G401 (cell line): Measurements from ENCODE around the gene DRC3. TPM values are rescaled to one million over a fixed set of nuclear protein-coding genes. Genes with fewer than 3 reads are reported as not detected.

Source experiments
- DNase-seq: peaks from one replicate; pipeline ENCODE4 v3.0.0-alpha.2; 2015; ENCODE audit warnings: low spot score
- in situ Hi-C: cut with HindIII; loops from 2 replicates; pipeline ENCODE4 v1.10.0; 2016; ENCODE audit warnings: low sequenced_read_pairs, mixed read lengths
- total RNA-seq: library from RNA; depleted of rRNA; stranded (reverse); fragments of >200 nt; shearing (Covaris generic); gene quantifications from 2 replicates; pipeline ENCODE4 v1.2.3, GENCODE V29; 2014

The DRC3 gene
- total RNA-seq, 1 experiment from 2014 or later = 0.31 TPM

- DNase-seq = peak; percentile 91
Measured at GRCh38 chr17:18033442-18034099, 60.9 kb downstream of the DRC3 start.

GRCh38 chr17:18035704-18036103 lies 63.0 kb downstream of the DRC3 start:
- in situ Hi-C loops = loop anchor here (25.0 kb wide), 1 partner anchor 148 kb away; no protein-coding TSS in a partner anchor

More at GRCh38 chr17:18033442-18034099, 60.9 kb downstream of the DRC3 start:
- in situ Hi-C loops = loop anchor here (5.0 to 25.0 kb wide), 2 partner anchors 36 to 146 kb away; no protein-coding TSS in a partner anchor

GRCh38 chr17:18037486-18037885 lies 64.8 kb downstream of the DRC3 start:
- no peak for DNase-seq
- in situ Hi-C loops = loop anchor here (25.0 kb wide), 1 partner anchor 150 kb away; no protein-coding TSS in a partner anchor

More at GRCh38 chr17:18035704-18036103, 63.0 kb downstream of the DRC3 start:
- no peak for DNase-seq

- peak; percentile 24 for DNase-seq
- in situ Hi-C loops = loop anchor here (25.0 kb wide), 1 partner anchor 151 kb away; no protein-coding TSS in a partner anchor
Measured at GRCh38 chr17:18038149-18038850, 65.6 kb downstream of the DRC3 start.

- in situ Hi-C loops = loop anchor here (25.0 kb wide), 1 partner anchor 152 kb away; no protein-coding TSS in a partner anchor
- DNase-seq = peak; percentile 99
Measured at GRCh38 chr17:18038861-18039534, 66.3 kb downstream of the DRC3 start, which contains the start of the genes ATPAF2 and GID4. TSS of gene ATPAF2 (minus strand) at chr17:18039168. CDS start at chr17:18039013, 155 bp downstream. TSS of gene GID4 (plus strand) at chr17:18039408. CDS start at chr17:18039465, 57 bp downstream.

- in situ Hi-C loops = loop anchor here (25.0 kb wide), 1 partner anchor 152 kb away; no protein-coding TSS in a partner anchor
- no peak for DNase-seq
Measured at GRCh38 chr17:18039535-18040260, 67.0 kb downstream of the DRC3 start.

- in situ Hi-C loops = loop anchor here (25.0 kb wide), 1 partner anchor 153 kb away; no protein-coding TSS in a partner anchor
- DNase-seq = no peak
Measured at GRCh38 chr17:18040261-18040858, 67.7 kb downstream of the DRC3 start.

GRCh38 chr17:18041776-18042175 lies 69.1 kb downstream of the DRC3 start:
- in situ Hi-C loops = loop anchor here (25.0 kb wide), 1 partner anchor 154 kb away; no protein-coding TSS in a partner anchor
- no peak for DNase-seq

- no peak for DNase-seq
- in situ Hi-C loops = loop anchor here (25.0 kb wide), 1 partner anchor 156 kb away; no protein-coding TSS in a partner anchor
Measured at GRCh38 chr17:18042983-18043382, 70.3 kb downstream of the DRC3 start.

- in situ Hi-C loops = loop anchor here (25.0 kb wide), 1 partner anchor 156 kb away; no protein-coding TSS in a partner anchor
- DNase-seq = no peak
Measured at GRCh38 chr17:18043491-18043890, 70.8 kb downstream of the DRC3 start.

- in situ Hi-C loops = loop anchor here (25.0 kb wide), 1 partner anchor 157 kb away; no protein-coding TSS in a partner anchor
- no peak for DNase-seq
Measured at GRCh38 chr17:18044609-18045008, 71.9 kb downstream of the DRC3 start.

GRCh38 chr17:18045691-18046350 lies 73.2 kb downstream of the DRC3 start:
- DNase-seq = no peak
- in situ Hi-C loops = loop anchor here (25.0 kb wide), 1 partner anchor 159 kb away; no protein-coding TSS in a partner anchor

- in situ Hi-C loops = no loop called here
- no peak for DNase-seq
Measured at GRCh38 chr17:18055597-18055996, 82.9 kb downstream of the DRC3 start.

GRCh38 chr17:18056214-18056613 lies 83.6 kb downstream of the DRC3 start:
- DNase-seq = no peak
- in situ Hi-C loops = no loop called here

GRCh38 chr17:18059283-18059682 lies 86.6 kb downstream of the DRC3 start:
- DNase-seq = no peak
- in situ Hi-C loops = no loop called here

GRCh38 chr17:18064053-18064452 lies 91.4 kb downstream of the DRC3 start:
- DNase-seq = no peak
- in situ Hi-C loops = no loop called here

GRCh38 chr17:18065546-18065945 lies 92.9 kb downstream of the DRC3 start:
- no peak for DNase-seq
- in situ Hi-C loops = no loop called here
